Common myeloid progenitor, CD34-positive (primary cell): ENCODE measurements around the gene STUM.

Experiments used
- CTCF ChIA-PET: fragments of 350-600 bp; sonication (Branson Sonifier 250); formaldehyde crosslinking; loops from one replicate; lab custom pipeline; 2021; ENCODE audit warnings: antibody characterized with exemption; lab: Charles Lee
- POLR2A ChIA-PET: fragments of 350-600 bp; sonication (Branson Sonifier 250); formaldehyde crosslinking; loops from one replicate; lab custom pipeline; 2021; ENCODE audit warnings: antibody characterized with exemption; lab: Charles Lee
- DNase-seq, 3 donors: peaks; one replicate each; pipeline versions ENCODE4 v3.0.0 to v3.0.0-alpha.2; 2013
- H3K27ac ChIP-seq, 2 experiments: 1 replicate in 1 of 2; 2 replicates in 1 of 2; pipeline ENCODE4 v1.7.0; 2013; ENCODE audit warnings: inconsistent platforms in 2 of 2, low read length in 2 of 2, mild to moderate bottlenecking in 2 of 2, low read depth in 1 of 2, moderate library complexity in 1 of 2; ENCODE audit not compliant: severe bottlenecking in 2 of 2, insufficient read depth in 1 of 2, poor library complexity in 1 of 2
- H3K27me3 ChIP-seq, 5 experiments: replicated peaks in 2 of 5; 1 replicate in 3 of 5; 2 replicates in 2 of 5; pipeline versions ENCODE4 v1.6.1 to v1.7.0; 2013; ENCODE audit warnings: low read length in 4 of 5, mild to moderate bottlenecking in 2 of 5, moderate library complexity in 2 of 5, inconsistent platforms in 1 of 5; ENCODE audit not compliant: insufficient read depth in 5 of 5, control insufficient read depth in 4 of 5
- H3K36me3 ChIP-seq, 4 experiments: 1 replicate in 2 of 4; 2 replicates in 2 of 4; pipeline versions ENCODE4 v1.6.1 to v1.7.0; 2013; ENCODE audit warnings: low read length in 3 of 4, control low read depth in 1 of 4, mild to moderate bottlenecking in 1 of 4; ENCODE audit not compliant: control insufficient read depth in 4 of 4, insufficient read depth in 4 of 4
- H3K4me1 ChIP-seq, 4 experiments: 1 replicate in 3 of 4; 2 replicates in 1 of 4; pipeline versions ENCODE4 v1.6.1 to v1.7.1; 2013; ENCODE audit warnings: low read length in 3 of 4, mild to moderate bottlenecking in 3 of 4, control low read depth in 1 of 4, inconsistent platforms in 1 of 4, moderate library complexity in 1 of 4; ENCODE audit not compliant: control insufficient read depth in 4 of 4, insufficient read depth in 4 of 4; ENCODE audit errors: control extremely low read depth in 1 of 4
- H3K4me3 ChIP-seq, 7 experiments: 1 replicate in 4 of 7; 2 replicates in 3 of 7; pipeline versions ENCODE4 v1.5.1 to v1.7.0; 2013; ENCODE audit warnings: mild to moderate bottlenecking in 7 of 7, low read length in 6 of 7, moderate library complexity in 6 of 7, inconsistent platforms in 2 of 7, low read depth in 2 of 7, control low read depth in 1 of 7; ENCODE audit not compliant: insufficient read depth in 4 of 7, control insufficient read depth in 1 of 7; ENCODE audit errors: extremely low read depth in 1 of 7
- H3K9me3 ChIP-seq, 5 experiments: 1 replicate in 4 of 5; 2 replicates in 1 of 5; pipeline versions ENCODE4 v1.6.1 to v1.7.1; 2013; ENCODE audit warnings: low read length in 4 of 5, mild to moderate bottlenecking in 2 of 5, inconsistent platforms in 1 of 5, low read depth in 1 of 5, moderate library complexity in 1 of 5; ENCODE audit not compliant: control insufficient read depth in 4 of 5, insufficient read depth in 2 of 5; ENCODE audit errors: control extremely low read depth in 1 of 5
- whole genome bisulfite sequencing: methylation state at CpG from one replicate; pipeline ENCODE4 v1.1.5; 2013; ENCODE audit not compliant: insufficient coverage; 5-methylcytosine and 5-hydroxymethylcytosine counted together

STUM gene

GRCh38 chr1:226518375-226518774, 30.2 kb upstream of the STUM start:
- H3K27ac ChIP-seq: no peak overlapping the region
- POLR2A ChIA-PET: no interaction called here
- WGBS: 92% methylated on average over 2 of the region's 3 CpGs
- no peaks in the 10 kb centered on the region for H3K4me1 ChIP-seq
- no peak overlapping the region for H3K4me3 ChIP-seq
- no peaks in the 10 kb centered on the region for H3K36me3 ChIP-seq
- no peak for DNase-seq
- H3K27me3 ChIP-seq: peaks cover 0 to 8% (median 3%) of the 10 kb centered on the region in 5 experiments
- CTCF ChIA-PET: interaction anchor here (0.6 to 1.4 kb wide), 2 partner anchors 29 to 93 kb away, joined by 3 to 5 read pairs; no protein-coding TSS in a partner anchor
- no peaks in the 10 kb centered on the region for H3K9me3 ChIP-seq

GRCh38 chr1:226519135-226519534, 29.4 kb upstream of the STUM start:
- ChIA-PET CTCF (interaction anchor here (1.4 kb wide), 1 partner anchor 28 kb away, joined by 5 read pairs; no protein-coding TSS in a partner anchor), POLR2A (no interaction called here)
- Histone ChIP-seq H3K36me3 (no peaks in the 10 kb centered on the region), H3K4me1 (no peaks in the 10 kb centered on the region), H3K27me3 (peaks cover 0 to 8% (median 3%) of the 10 kb centered on the region in 5 experiments), H3K4me3 (no peak overlapping the region), H3K27ac (no peak overlapping the region), H3K9me3 (peaks cover 0 to 3% (median 0%) of the 10 kb centered on the region in 5 experiments)
- WGBS: no CpG with 5 or more reads among the region's 1 CpG
- no peak for DNase-seq

- Histone ChIP-seq H3K27ac (no peak overlapping the region), H3K4me3 (no peak overlapping the region), H3K9me3 (peaks cover 0 to 5% (median 3%) of the 10 kb centered on the region in 5 experiments), H3K36me3 (no peaks in the 10 kb centered on the region), H3K4me1 (no peaks in the 10 kb centered on the region), H3K27me3 (peaks cover 0 to 8% (median 3%) of the 10 kb centered on the region in 5 experiments)
- DNase-seq: no peak
- ChIA-PET POLR2A (no interaction called here), CTCF (interaction anchor here (1.0 to 1.4 kb wide), 2 partner anchors 21 to 27 kb away, joined by 3 to 5 read pairs; no protein-coding TSS in a partner anchor)
- 93% methylated on average over 9 of the region's 13 CpGs for WGBS
These were observed 28.6 kb upstream of the STUM start for GRCh38 chr1:226519716-226520598.

- CTCF ChIA-PET: interaction anchor here (1.0 kb wide), 1 partner anchor 20 kb away, joined by 3 read pairs; no protein-coding TSS in a partner anchor
These were observed 27.8 kb upstream of the STUM start for GRCh38 chr1:226520640-226521355.

GRCh38 chr1:226523646-226524406, 24.7 kb upstream of the STUM start:
- CTCF ChIA-PET: interaction anchor here (0.9 to 1.9 kb wide), 2 partner anchors 12 to 14 kb away, joined by 3 to 5 read pairs; no protein-coding TSS in a partner anchor
- Histone ChIP-seq H3K9me3 (peaks cover 0 to 5% (median 3%) of the 10 kb centered on the region in 5 experiments), H3K36me3 (no peaks in the 10 kb centered on the region), H3K4me1 (no peaks in the 10 kb centered on the region), H3K4me3 (no peak overlapping the region), H3K27me3 (peaks cover 0 to 2% (median 0%) of the 10 kb centered on the region in 5 experiments), H3K27ac (no peak overlapping the region)
- no peak for DNase-seq
- POLR2A ChIA-PET: interaction anchor here (0.7 kb wide), 1 partner anchor 1272 kb away, joined by 4 read pairs; no protein-coding TSS in a partner anchor
- WGBS: 100% methylated on average over 7 of the region's 8 CpGs

More at GRCh38 chr1:226520640-226521355, 27.8 kb upstream of the STUM start:
- no peaks in the 10 kb centered on the region for H3K36me3 ChIP-seq
- WGBS: 97% methylated on average over 6 of the region's 9 CpGs
- no peak overlapping the region for H3K4me3 ChIP-seq
- no peak overlapping the region for H3K27ac ChIP-seq
- peaks cover 0 to 8% (median 3%) of the 10 kb centered on the region in 5 experiments for H3K27me3 ChIP-seq
- POLR2A ChIA-PET: no interaction called here
- peaks cover 0 to 5% (median 3%) of the 10 kb centered on the region in 5 experiments for H3K9me3 ChIP-seq
- H3K4me1 ChIP-seq: no peaks in the 10 kb centered on the region
- no peak for DNase-seq

GRCh38 chr1:226524547-226524946, 24.0 kb upstream of the STUM start:
- no peak for DNase-seq
- no peaks in the 10 kb centered on the region for H3K36me3 ChIP-seq
- no peak overlapping the region for H3K4me3 ChIP-seq
- peaks cover 0 to 5% (median 3%) of the 10 kb centered on the region in 5 experiments for H3K9me3 ChIP-seq
- H3K27me3 ChIP-seq: peaks cover 0 to 2% (median 0%) of the 10 kb centered on the region in 5 experiments
- no peak overlapping the region for H3K27ac ChIP-seq
- CTCF ChIA-PET: interaction anchor here (0.9 to 1.9 kb wide), 3 partner anchors 9 to 14 kb away, joined by 3 to 5 read pairs (median 3); no protein-coding TSS in a partner anchor
- no peaks in the 10 kb centered on the region for H3K4me1 ChIP-seq
- POLR2A ChIA-PET: no interaction called here
